Right lung (tissue), 5 donors: ENCODE measurements around the gene MORN1. TPM values are rescaled to one million over a fixed set of nuclear protein-coding genes. Genes with fewer than 3 reads are reported as not detected.
A peak's percentile ranks its signal among the peaks of the same experiment; 100 is the strongest.

Source experiments
- DNase-seq, 2 donors: peaks; one replicate each; pipeline ENCODE4 v3.0.0-alpha.2; 2013
- polyA plus RNA-seq, 5 donors: library from polyadenylated mRNA; unstranded; fragments of 120-200 nt; gene quantifications; one replicate each; pipeline versions ENCODE4 v1.2.1 to v1.2.3, GENCODE V29; 2013; ENCODE audit warnings: inconsistent platforms in 1 of 5, low replicate concordance in 1 of 5; ENCODE audit not compliant: insufficient read length in 5 of 5, insufficient read depth in 1 of 5

MORN1 gene
- polyA plus RNA-seq, 5 donors = 9.7 to 16.3 (median 14.9) TPM

- no peak for DNase-seq
Measured at GRCh38 chr1:2292725-2293450, 98.5 kb downstream of the MORN1 start.

- no peak for DNase-seq
Measured at GRCh38 chr1:2291577-2291976, 99.8 kb downstream of the MORN1 start.

GRCh38 chr1:2290595-2291510 is 100.5 kb downstream of the MORN1 start:
- DNase-seq = peak; percentile 78 to 82

GRCh38 chr1:2290171-2290578 is 101.2 kb downstream of the MORN1 start:
- no peak for DNase-seq

- DNase-seq = no peak
Measured at GRCh38 chr1:2289607-2290006, 101.7 kb downstream of the MORN1 start.

- DNase-seq = no peak
Measured at GRCh38 chr1:2288816-2289536, 102.4 kb downstream of the MORN1 start.

GRCh38 chr1:2288311-2288710 is 103.0 kb downstream of the MORN1 start:
- no peak for DNase-seq

GRCh38 chr1:2287649-2288048 is 103.7 kb downstream of the MORN1 start:
- DNase-seq = no peak

- DNase-seq = no peak
Measured at GRCh38 chr1:2286923-2287322, 104.4 kb downstream of the MORN1 start.

GRCh38 chr1:2284932-2285331 is 106.4 kb downstream of the MORN1 start:
- no peak for DNase-seq

GRCh38 chr1:2283991-2284895 is 107.1 kb downstream of the MORN1 start:
- no peak for DNase-seq

GRCh38 chr1:2283371-2283990 is 107.9 kb downstream of the MORN1 start:
- DNase-seq = no peak

GRCh38 chr1:2282556-2283270 is 108.6 kb downstream of the MORN1 start:
- DNase-seq = no peak

GRCh38 chr1:2279817-2280216 is 111.5 kb downstream of the MORN1 start:
- DNase-seq = no peak

GRCh38 chr1:2279210-2279639 is 112.1 kb downstream of the MORN1 start:
- peak; percentile 99 for DNase-seq

GRCh38 chr1:2278591-2279209 is 112.7 kb downstream of the MORN1 start:
- DNase-seq = no peak

GRCh38 chr1:2277741-2278488 is 113.4 kb downstream of the MORN1 start:
- no peak for DNase-seq

- DNase-seq = no peak
Measured at GRCh38 chr1:2276803-2277580, 114.4 kb downstream of the MORN1 start.
